A549 (cell line): Measurements from ENCODE around the gene SF3A2. TPM values are rescaled to one million over a fixed set of nuclear protein-coding genes. Genes with fewer than 3 reads are reported as not detected.
A peak's percentile ranks its signal among the peaks of the same experiment; 100 is the strongest.

Source experiments
- ATAC-seq, 2 experiments: fragments of 200-7000 bp in 1 of 2; fragments of >200 bp in 1 of 2; cut with Nextera tagmentation in 1 of 2; cut with Tn5 transposase in 1 of 2; 3 replicates each; pipeline versions ENCODE4 v1.8.0 to v1.9.1; 2018 to 2020; ENCODE audit warnings: mild to moderate bottlenecking in 1 of 2, moderate library complexity in 1 of 2
- CTCF ChIA-PET: fragments of 300-600 bp; sonication (Branson Sonifier 250); formaldehyde crosslinking; extraction: SDS; loops from one replicate; lab custom pipeline; 2021; ENCODE audit warnings: antibody characterized with exemption, inconsistent platforms; lab: Yijun Ruan, JAX
- POLR2A ChIA-PET: fragments of 350-600 bp; formaldehyde crosslinking; extraction: SDS; loops from one replicate; lab custom pipeline; 2021; ENCODE audit warnings: antibody characterized with exemption, inconsistent platforms; lab: Yijun Ruan, JAX
- DNase-seq, 2 experiments: peaks; one replicate each; pipeline versions ENCODE4 v3.0.0 to v3.0.0-alpha.2; 2011 to 2016; ENCODE audit warnings: low read depth in 1 of 2, low spot score in 1 of 2
- FAIRE-seq: peaks from 2 replicates; lab custom pipeline; 2011; peaks lifted over from hg19 to GRCh38; lab: Jason Lieb, UNC
- H3K27ac ChIP-seq, 2 experiments: fragments of >200 bp; sonication (Bioruptor Twin); formaldehyde crosslinking; 3 replicates each; pipeline ENCODE4 v1.5.1; 2016 to 2017
- H3K4me1 ChIP-seq: fragments of >200 bp; sonication (Bioruptor Twin); formaldehyde crosslinking; 3 replicates; pipeline ENCODE4 v1.6.1; 2016
- H3K4me2 ChIP-seq: fragments of >200 bp; sonication (Bioruptor Twin); formaldehyde crosslinking; 3 replicates; pipeline ENCODE4 v1.6.1; 2016
- H3K4me3 ChIP-seq: fragments of >200 bp; sonication (Bioruptor Twin); formaldehyde crosslinking; 3 replicates; pipeline ENCODE4 v1.5.1; 2016
- H3K9me3 ChIP-seq: fragments of >200 bp; sonication (Bioruptor Twin); formaldehyde crosslinking; 3 replicates; pipeline ENCODE4 v1.6.1; 2016
- BHLHE40 ChIP-seq: IDR thresholded peaks from 2 replicates; pipeline ENCODE4 v1.6.1; 2012; ENCODE audit warnings: low read depth, low read length, inconsistent platforms
- CBX8 ChIP-seq: fragments of 200-600 bp; sonication (generic); IDR thresholded peaks from 2 replicates; pipeline ENCODE4 v1.6.1; 2016
- CEBPB ChIP-seq, 2 experiments: fragments of >200 bp in 1 of 2; sonication (Bioruptor Twin) in 1 of 2; formaldehyde crosslinking in 1 of 2; IDR thresholded peaks; 2 replicates each; pipeline ENCODE4 v1.6.1; 2012 to 2016
- CHD2 ChIP-seq: fragments of 150-350 bp; IDR thresholded peaks from 2 replicates; pipeline ENCODE4 v1.6.1; 2014; ENCODE audit warnings: low read length; ENCODE audit not compliant: partially characterized antibody
- CHD4 ChIP-seq: fragments of 200-600 bp; sonication (generic); IDR thresholded peaks from 2 replicates; pipeline ENCODE4 v1.6.1; 2016; ENCODE audit warnings: antibody characterized with exemption, mild to moderate bottlenecking, borderline replicate concordance
- EHF ChIP-seq: fragments of 250-450 bp; sonication (Bioruptor Pico); IDR thresholded peaks from 2 replicates; pipeline ENCODE4 v1.5.0; 2020; ENCODE audit warnings: mild to moderate bottlenecking
- FOSL2 ChIP-seq, 2 experiments: fragments of 450-650 bp in 1 of 2; fragments of >200 bp in 1 of 2; sonication (Bioruptor Twin) in 1 of 2; formaldehyde crosslinking; IDR thresholded peaks; 2 replicates each; pipeline versions ENCODE4 v1.5.0 to v1.6.1; 2016 to 2020; ENCODE audit warnings: mild to moderate bottlenecking in 1 of 2, moderate library complexity in 1 of 2
- FOXS1 ChIP-seq: fragments of 250-450 bp; sonication (Bioruptor Pico); IDR thresholded peaks from 2 replicates; pipeline ENCODE4 v1.5.0; 2020; ENCODE audit warnings: mild to moderate bottlenecking, moderate library complexity
- HDAC2 ChIP-seq: fragments of 200-600 bp; sonication (generic); IDR thresholded peaks from 2 replicates; pipeline ENCODE4 v1.6.1; 2016
- HEYL ChIP-seq: fragments of 250-450 bp; sonication (Bioruptor Pico); IDR thresholded peaks from 2 replicates; pipeline ENCODE4 v1.8.0; 2021; ENCODE audit warnings: mild to moderate bottlenecking, moderate library complexity
- HMGXB4 ChIP-seq: fragments of 250-450 bp; sonication (Bioruptor Pico); IDR thresholded peaks from 2 replicates; pipeline ENCODE4 v1.5.0; 2021; ENCODE audit warnings: mild to moderate bottlenecking, moderate library complexity, borderline replicate concordance
- HOXA7 ChIP-seq: fragments of 250-450 bp; sonication (Bioruptor Pico); IDR thresholded peaks from 2 replicates; pipeline ENCODE4 v1.5.0; 2020; ENCODE audit warnings: mild to moderate bottlenecking, moderate library complexity
- MAFK ChIP-seq: fragments of 450-650 bp; IDR thresholded peaks from 2 replicates; pipeline ENCODE4 v1.6.1; 2014; ENCODE audit not compliant: partially characterized antibody
- MAX ChIP-seq: IDR thresholded peaks from 2 replicates; pipeline ENCODE4 v1.6.1; 2012
- MYC ChIP-seq: IDR thresholded peaks from 2 replicates; pipeline ENCODE4 v1.6.1; 2012; ENCODE audit warnings: mild to moderate bottlenecking, inconsistent platforms, low read length, improper control_type of control experiment, borderline replicate concordance
- RARB ChIP-seq: fragments of 250-450 bp; sonication (Bioruptor Pico); IDR thresholded peaks from 2 replicates; pipeline ENCODE4 v1.8.0; 2021; ENCODE audit warnings: mild to moderate bottlenecking, moderate library complexity
- RCOR1 ChIP-seq: fragments of 150-350 bp; IDR thresholded peaks from 2 replicates; pipeline ENCODE4 v1.6.1; 2014; ENCODE audit warnings: antibody characterized with exemption, low read length, low read depth
- SMC3 ChIP-seq: fragments of >200 bp; sonication (Bioruptor Twin); formaldehyde crosslinking; IDR thresholded peaks from 3 replicates; pipeline ENCODE4 v1.6.1; 2018; ENCODE audit warnings: inconsistent platforms
- SREBF2 ChIP-seq: fragments of 450-650 bp; IDR thresholded peaks from 2 replicates; pipeline ENCODE4 v1.6.1; 2014; ENCODE audit warnings: mild to moderate bottlenecking, moderate library complexity
- ZC3H11A ChIP-seq: fragments of 450-650 bp; IDR thresholded peaks from 2 replicates; pipeline ENCODE4 v1.6.1; 2014; ENCODE audit warnings: antibody characterized with exemption, mild to moderate bottlenecking
- ZSCAN20 ChIP-seq: fragments of 250-450 bp; sonication (Bioruptor Pico); IDR thresholded peaks from 2 replicates; pipeline ENCODE4 v1.8.0; 2022; ENCODE audit warnings: mild to moderate bottlenecking, moderate library complexity
- WGBS: methylation state at CpG from one replicate; pipeline ENCODE4 v1.1.6; 2017; ENCODE audit errors: missing lambda C conversion rate; 5-methylcytosine and 5-hydroxymethylcytosine counted together
- polyA plus RNA-seq, 4 experiments: library from polyadenylated mRNA; depleted of rRNA in 3 of 4; stranded (reverse); fragments of >200 nt; fragmentation: RNase III in 1 of 4; extraction: RNeasy Plus Mini Kit Qiagen cat#74134 plus additional on column Dnase treatment in 1 of 4; gene quantifications; 2 replicates in 3 of 4; 3 replicates in 1 of 4; pipeline ENCODE4 v1.2.3, GENCODE V29; 2011 to 2017
- TF ChIP-seq, protein P1 (sequence below): IDR thresholded peaks from 2 replicates; pipeline ENCODE4 v1.6.1; 2012; ENCODE audit warnings: low read depth, borderline replicate concordance

The SF3A2 gene
- polyA plus RNA-seq, 2 of the 4 experiments (the other 2 are of a cell fraction): 11.9 to 68.2 TPM

- peak in 1 of 2 experiments; percentile 58 for DNase-seq
- WGBS: 94% methylated on average over 18 of the region's 26 CpGs
These were observed 10.3 kb downstream of the SF3A2 start for GRCh38 chr19:2246801-2247361.

GRCh38 chr19:2247433-2248101 lies 10.9 kb downstream of the SF3A2 start:
- Histone ChIP-seq H3K4me1 (peaks cover 23% of the 10 kb centered on the region), H3K27ac (peak overlapping the region in 1 of 2 experiments; percentile 73; a peak in 4 of 6 replicates), H3K4me2 (peak overlapping the region; percentile 21; the same call in 2 of the 3 replicates), H3K4me3 (no peak overlapping the region), H3K9me3 (no peaks in the 10 kb centered on the region)
- TF ChIP-seq CEBPB (IDR thresholded peaks at IDR 0.05) (no peak), SREBF2 (no peak), CHD4 (no peak), FOSL2 (IDR thresholded peaks at IDR 0.05) (no peak), FOSL2 (CRISPR knock-in tag; IDR thresholded peaks at IDR 0.05) (no peak), RCOR1 (no peak), ZC3H11A (no peak), MAX (no peak), HMGXB4 (CRISPR knock-in tag) (no peak), ZSCAN20 (no peak), EHF (no peak), HDAC2 (no peak), SMC3 (no peak), BHLHE40 (no peak), CHD2 (no peak), MYC (no peak), RARB (CRISPR knock-in tag) (no peak), FOXS1 (CRISPR knock-in tag) (no peak)
- TF ChIP-seq, protein P1, sequence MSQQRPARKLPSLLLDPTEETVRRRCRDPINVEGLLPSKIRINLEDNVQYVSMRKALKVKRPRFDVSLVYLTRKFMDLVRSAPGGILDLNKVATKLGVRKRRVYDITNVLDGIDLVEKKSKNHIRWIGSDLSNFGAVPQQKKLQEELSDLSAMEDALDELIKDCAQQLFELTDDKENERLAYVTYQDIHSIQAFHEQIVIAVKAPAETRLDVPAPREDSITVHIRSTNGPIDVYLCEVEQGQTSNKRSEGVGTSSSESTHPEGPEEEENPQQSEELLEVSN: no peak
- FAIRE-seq (no peak), DNase-seq (no peak), ATAC-seq (peak in 1 of 2 experiments; percentile 1; a peak in 1 of 6 replicates)
- 77% methylated on average over 6 of the region's 28 CpGs for WGBS
- ChIA-PET CTCF (interaction anchor here (1.0 to 1.6 kb wide), 2 partner anchors 9 to 12 kb away, joined by 3 read pairs; partner anchors contain the start of gene PLEKHJ1), POLR2A (no interaction called here)

More at GRCh38 chr19:2246801-2247361, 10.3 kb downstream of the SF3A2 start:
- Histone ChIP-seq H3K9me3 (no peaks in the 10 kb centered on the region), H3K27ac (peak overlapping the region in 1 of 2 experiments; percentile 73; a peak in 4 of 6 replicates), H3K4me3 (no peak overlapping the region), H3K4me1 (peaks cover 30% of the 10 kb centered on the region), H3K4me2 (peak overlapping the region; percentile 21; the same call in 2 of the 3 replicates)
- ChIA-PET CTCF (no interaction called here), POLR2A (interaction anchor here (1.4 kb wide), 1 partner anchor 9 kb away, joined by 5 read pairs; no protein-coding TSS in a partner anchor)
- no peak for FAIRE-seq
- no peak for TF ChIP-seq MAFK
- TF ChIP-seq HOXA7 (CRISPR knock-in tag): no peak
- TF ChIP-seq CBX8: no peak
- TF ChIP-seq HEYL (CRISPR knock-in tag): no peak
- no peak for TF ChIP-seq ZC3H11A
- peak; percentile 52 to 66; a peak in 5 of 6 replicates for ATAC-seq
